HG02840 (cell line): Measurements from ENCODE around the gene SPATS2L.
"Not testable (repeated sequence)": the region's sequence is repeated elsewhere in the genome, so short reads cannot be mapped to it uniquely, and the experiment has no call there.

Experiments
- ATAC-seq: cut with Tn5 transposase; IDR thresholded peaks from one replicate; pipeline ENCODE4 v1.9.1; 2021; ENCODE audit warnings: mild to moderate bottlenecking, moderate library complexity, moderate number of reproducible peaks; ENCODE audit not compliant: unreplicated experiment, low FRiP score

The SPATS2L gene

GRCh38 chr2:200344202-200344601, 37.7 kb downstream of the SPATS2L start:
- ATAC-seq: not testable (repeated sequence)

- ATAC-seq: no peak
These were observed 39.5 kb downstream of the SPATS2L start for GRCh38 chr2:200345975-200346374.

GRCh38 chr2:200347301-200347700, 40.8 kb downstream of the SPATS2L start:
- no peak for ATAC-seq

- no peak for ATAC-seq
These were observed 42.5 kb downstream of the SPATS2L start for GRCh38 chr2:200348897-200349563.

- no peak for ATAC-seq
These were observed 43.4 kb downstream of the SPATS2L start for GRCh38 chr2:200349868-200350267.

GRCh38 chr2:200350850-200351285, 44.4 kb downstream of the SPATS2L start:
- ATAC-seq: no peak

- ATAC-seq: no peak
These were observed 45.3 kb downstream of the SPATS2L start for GRCh38 chr2:200351815-200352214.

GRCh38 chr2:200352636-200353035, 46.1 kb downstream of the SPATS2L start:
- ATAC-seq: no peak

- no peak for ATAC-seq
These were observed 46.6 kb downstream of the SPATS2L start for GRCh38 chr2:200353120-200353519.

GRCh38 chr2:200353874-200354273, 47.4 kb downstream of the SPATS2L start:
- ATAC-seq: no peak

- ATAC-seq: no peak
These were observed 48.6 kb downstream of the SPATS2L start for GRCh38 chr2:200354833-200355751.

GRCh38 chr2:200356321-200356720, 49.8 kb downstream of the SPATS2L start:
- ATAC-seq: no peak

- ATAC-seq: no peak
These were observed 50.4 kb downstream of the SPATS2L start for GRCh38 chr2:200356857-200357384.

GRCh38 chr2:200357845-200358244, 51.4 kb downstream of the SPATS2L start:
- no peak for ATAC-seq

GRCh38 chr2:200359552-200359951, 53.1 kb downstream of the SPATS2L start:
- no peak for ATAC-seq

GRCh38 chr2:200360364-200360763, 53.9 kb downstream of the SPATS2L start:
- no peak for ATAC-seq

- no peak for ATAC-seq
These were observed 55.9 kb downstream of the SPATS2L start for GRCh38 chr2:200362202-200362917.

- ATAC-seq: no peak
These were observed 56.8 kb downstream of the SPATS2L start for GRCh38 chr2:200363279-200363678.

- no peak for ATAC-seq
These were observed 57.6 kb downstream of the SPATS2L start for GRCh38 chr2:200364142-200364541.

- no peak for ATAC-seq
These were observed 58.1 kb downstream of the SPATS2L start for GRCh38 chr2:200364620-200365019.

GRCh38 chr2:200365209-200365608, 58.7 kb downstream of the SPATS2L start:
- ATAC-seq: no peak
